NB4 (cell line): ENCODE measurements around the gene TRA2A.
A peak's percentile ranks its signal among the peaks of the same experiment; 100 is the strongest.

ENCODE experiments used
- POLR2A ChIP-seq: IDR thresholded peaks from 2 replicates; pipeline ENCODE4 v1.6.1; 2011; ENCODE audit warnings: mild to moderate bottlenecking; ENCODE audit not compliant: insufficient read length; ENCODE audit errors: extremely low read depth
- TF ChIP-seq, protein P1 (sequence below): IDR thresholded peaks from one replicate; pipeline ENCODE4 v1.5.1; 2012; ENCODE audit warnings: low read depth, low read length
- TF ChIP-seq, protein P2 (sequence below): IDR thresholded peaks from 2 replicates; pipeline ENCODE4 v1.6.1; 2011; ENCODE audit warnings: low read depth, low read length

DNA sequence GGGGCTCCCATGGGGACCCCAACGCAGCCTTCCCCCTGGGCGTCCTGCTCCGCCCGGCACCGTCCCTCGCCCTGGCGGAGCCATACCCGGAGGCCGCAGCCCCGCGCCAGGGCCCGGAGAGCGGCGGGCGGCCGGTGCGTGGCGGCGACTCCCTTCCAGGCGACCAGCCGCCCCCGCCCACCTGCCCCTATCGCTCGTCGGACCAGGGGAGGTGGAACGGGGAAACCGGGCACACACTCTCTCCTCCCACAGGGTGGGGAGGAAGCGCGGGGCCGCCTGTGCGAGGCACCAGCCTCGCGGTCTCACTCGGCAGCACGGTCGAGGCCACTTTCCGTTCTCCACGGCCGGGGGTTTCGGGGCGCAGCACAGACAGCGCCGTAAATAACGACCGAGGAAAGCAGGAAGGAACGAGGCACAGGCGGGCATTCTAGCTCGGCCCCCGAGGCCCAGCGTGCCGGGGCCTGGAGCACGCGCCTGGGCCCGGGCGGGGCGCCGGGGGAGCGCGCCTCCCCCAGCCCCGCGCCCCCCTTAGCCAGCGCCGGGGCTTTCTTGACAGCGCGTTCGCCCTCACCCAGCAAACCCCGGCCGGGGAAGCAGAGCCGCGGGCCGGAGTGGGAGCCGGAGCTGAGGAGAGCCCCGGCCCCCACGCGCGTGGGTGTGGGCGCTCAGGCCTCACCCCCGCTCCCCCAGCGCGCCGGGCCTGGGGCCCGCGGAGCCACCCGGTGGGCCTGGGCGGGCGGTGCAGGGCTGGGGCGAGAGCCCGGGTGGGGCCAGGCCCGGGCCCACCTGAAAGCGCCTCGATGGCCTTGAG, 62.4 kb downstream of the TRA2A start:
- TF ChIP-seq, protein P1, sequence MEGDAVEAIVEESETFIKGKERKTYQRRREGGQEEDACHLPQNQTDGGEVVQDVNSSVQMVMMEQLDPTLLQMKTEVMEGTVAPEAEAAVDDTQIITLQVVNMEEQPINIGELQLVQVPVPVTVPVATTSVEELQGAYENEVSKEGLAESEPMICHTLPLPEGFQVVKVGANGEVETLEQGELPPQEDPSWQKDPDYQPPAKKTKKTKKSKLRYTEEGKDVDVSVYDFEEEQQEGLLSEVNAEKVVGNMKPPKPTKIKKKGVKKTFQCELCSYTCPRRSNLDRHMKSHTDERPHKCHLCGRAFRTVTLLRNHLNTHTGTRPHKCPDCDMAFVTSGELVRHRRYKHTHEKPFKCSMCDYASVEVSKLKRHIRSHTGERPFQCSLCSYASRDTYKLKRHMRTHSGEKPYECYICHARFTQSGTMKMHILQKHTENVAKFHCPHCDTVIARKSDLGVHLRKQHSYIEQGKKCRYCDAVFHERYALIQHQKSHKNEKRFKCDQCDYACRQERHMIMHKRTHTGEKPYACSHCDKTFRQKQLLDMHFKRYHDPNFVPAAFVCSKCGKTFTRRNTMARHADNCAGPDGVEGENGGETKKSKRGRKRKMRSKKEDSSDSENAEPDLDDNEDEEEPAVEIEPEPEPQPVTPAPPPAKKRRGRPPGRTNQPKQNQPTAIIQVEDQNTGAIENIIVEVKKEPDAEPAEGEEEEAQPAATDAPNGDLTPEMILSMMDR: no peak
- no peak for TF ChIP-seq POLR2A
- TF ChIP-seq, protein P2, sequence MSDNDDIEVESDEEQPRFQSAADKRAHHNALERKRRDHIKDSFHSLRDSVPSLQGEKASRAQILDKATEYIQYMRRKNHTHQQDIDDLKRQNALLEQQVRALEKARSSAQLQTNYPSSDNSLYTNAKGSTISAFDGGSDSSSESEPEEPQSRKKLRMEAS: peak; percentile 78
